Fibroblast of mammary gland (primary cell): ENCODE measurements around the gene METAP1D.

Experiments used
- DNase-seq: peaks from one replicate; pipeline ENCODE4 v3.0.0-alpha.2; 2010; ENCODE audit warnings: low read depth
- H3K4me3 ChIP-seq: 2 replicates; pipeline ENCODE4 v1.5.1; 2011; ENCODE audit warnings: low read depth, mild to moderate bottlenecking, low read length, moderate library complexity; ENCODE audit not compliant: control insufficient read depth
- CTCF ChIP-seq: conservative IDR thresholded peaks from 2 replicates; pipeline ENCODE4 v1.5.1; 2011; ENCODE audit warnings: low read depth, low read length, inconsistent platforms; ENCODE audit not compliant: control insufficient read depth, insufficient read depth

The METAP1D gene

GRCh38 chr2:172046866-172047565 lies 47.3 kb downstream of the METAP1D start:
- no peak for DNase-seq
- no peak for TF ChIP-seq CTCF
- H3K4me3 ChIP-seq: no peak overlapping the region

GRCh38 chr2:172047566-172048507 lies 48.1 kb downstream of the METAP1D start:
- no peak for DNase-seq
- no peak for TF ChIP-seq CTCF
- no peak overlapping the region for H3K4me3 ChIP-seq

GRCh38 chr2:172048508-172049503 lies 49.1 kb downstream of the METAP1D start:
- no peak for DNase-seq
- TF ChIP-seq CTCF: no peak

GRCh38 chr2:172049567-172050120 lies 49.9 kb downstream of the METAP1D start:
- DNase-seq: no peak
- H3K4me3 ChIP-seq: no peak overlapping the region
- TF ChIP-seq CTCF: no peak

More at GRCh38 chr2:172048508-172049503, 49.1 kb downstream of the METAP1D start:
- H3K4me3 ChIP-seq: no peak overlapping the region

GRCh38 chr2:172050479-172051125 lies 50.8 kb downstream of the METAP1D start:
- no peak for TF ChIP-seq CTCF
- DNase-seq: no peak
- no peak overlapping the region for H3K4me3 ChIP-seq
